ENCODE measurements around the gene BEND3.

The BEND3 gene

GRCh38 chr6:107064579-107065065 lies 50.7 kb downstream of the BEND3 start:
- no peaks in the 10 kb centered on the region for H4K20me1 ChIP-seq (ENCODE audit: insufficient read depth)
- H3K4me2 ChIP-seq, result peak overlapping the region; percentile 72
- H3K4me1 ChIP-seq (ENCODE audit: low read depth, poor library complexity, severe bottlenecking), result peaks cover 66% of the 10 kb centered on the region
- H3K4me3 ChIP-seq (IDR thresholded peaks at IDR 0.05; ENCODE audit: insufficient read depth, low read depth, low read length), result no peak overlapping the region
- peak overlapping the region; percentile 15; the same call in 1 of the 2 replicates for H3K9ac ChIP-seq
- no peaks in the 10 kb centered on the region for H3K79me2 ChIP-seq (ENCODE audit: insufficient read depth, low read depth)
- H3K27ac ChIP-seq, result peak overlapping the region; percentile 69
- TF ChIP-seq, protein P1, sequence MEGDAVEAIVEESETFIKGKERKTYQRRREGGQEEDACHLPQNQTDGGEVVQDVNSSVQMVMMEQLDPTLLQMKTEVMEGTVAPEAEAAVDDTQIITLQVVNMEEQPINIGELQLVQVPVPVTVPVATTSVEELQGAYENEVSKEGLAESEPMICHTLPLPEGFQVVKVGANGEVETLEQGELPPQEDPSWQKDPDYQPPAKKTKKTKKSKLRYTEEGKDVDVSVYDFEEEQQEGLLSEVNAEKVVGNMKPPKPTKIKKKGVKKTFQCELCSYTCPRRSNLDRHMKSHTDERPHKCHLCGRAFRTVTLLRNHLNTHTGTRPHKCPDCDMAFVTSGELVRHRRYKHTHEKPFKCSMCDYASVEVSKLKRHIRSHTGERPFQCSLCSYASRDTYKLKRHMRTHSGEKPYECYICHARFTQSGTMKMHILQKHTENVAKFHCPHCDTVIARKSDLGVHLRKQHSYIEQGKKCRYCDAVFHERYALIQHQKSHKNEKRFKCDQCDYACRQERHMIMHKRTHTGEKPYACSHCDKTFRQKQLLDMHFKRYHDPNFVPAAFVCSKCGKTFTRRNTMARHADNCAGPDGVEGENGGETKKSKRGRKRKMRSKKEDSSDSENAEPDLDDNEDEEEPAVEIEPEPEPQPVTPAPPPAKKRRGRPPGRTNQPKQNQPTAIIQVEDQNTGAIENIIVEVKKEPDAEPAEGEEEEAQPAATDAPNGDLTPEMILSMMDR (conservative IDR thresholded peaks at IDR 0.05; ENCODE audit: low read depth, low read length), result no peak
- H3K36me3 ChIP-seq (ENCODE audit: insufficient read depth), result no peaks in the 10 kb centered on the region
- H2AFZ ChIP-seq (ENCODE audit: low read depth), result no peak overlapping the region; the same call in 1 of the 2 replicates
- no peaks in the 10 kb centered on the region for H3K27me3 ChIP-seq (ENCODE audit: insufficient read depth, low read depth)

DNA sequence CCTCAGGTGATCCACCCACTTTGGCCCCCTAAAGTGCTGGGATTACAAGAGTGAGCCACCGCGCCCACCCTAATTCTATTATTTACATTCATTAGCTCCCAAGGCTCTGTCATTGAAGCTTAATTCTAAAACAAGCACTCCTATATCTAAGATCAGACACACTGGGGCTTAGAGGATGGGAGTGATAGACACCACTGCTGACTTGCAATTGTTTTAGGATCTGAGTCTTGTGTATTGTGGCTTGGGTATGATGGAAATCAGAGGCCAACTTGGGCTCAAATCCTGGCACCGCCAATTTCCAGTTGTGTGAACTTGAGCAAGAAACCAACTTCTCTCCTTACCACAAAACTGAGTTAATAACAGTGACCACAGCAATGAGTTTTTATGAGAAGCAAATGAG lies 52.6 kb downstream of the BEND3 start:
- Histone ChIP-seq H3K27ac (peak overlapping the region; percentile 87; the same call in 1 of the 2 replicates), H3K9ac (no peak overlapping the region), H3K4me1 (ENCODE audit: low read depth, poor library complexity, severe bottlenecking) (peaks cover 78% of the 10 kb centered on the region), H3K4me2 (peak overlapping the region; percentile 92; the same call in 1 of the 2 replicates), H4K20me1 (ENCODE audit: insufficient read depth) (no peaks in the 10 kb centered on the region), H3K4me3 (IDR thresholded peaks at IDR 0.05; ENCODE audit: insufficient read depth, low read depth, low read length) (no peak overlapping the region), H3K27me3 (ENCODE audit: insufficient read depth, low read depth) (no peaks in the 10 kb centered on the region), H3K79me2 (ENCODE audit: insufficient read depth, low read depth) (no peaks in the 10 kb centered on the region), H3K36me3 (ENCODE audit: insufficient read depth) (no peaks in the 10 kb centered on the region), H2AFZ (ENCODE audit: low read depth) (no peak overlapping the region)
- TF ChIP-seq, protein P1 (conservative IDR thresholded peaks at IDR 0.05; ENCODE audit: low read depth, low read length), result no peak

DNA sequence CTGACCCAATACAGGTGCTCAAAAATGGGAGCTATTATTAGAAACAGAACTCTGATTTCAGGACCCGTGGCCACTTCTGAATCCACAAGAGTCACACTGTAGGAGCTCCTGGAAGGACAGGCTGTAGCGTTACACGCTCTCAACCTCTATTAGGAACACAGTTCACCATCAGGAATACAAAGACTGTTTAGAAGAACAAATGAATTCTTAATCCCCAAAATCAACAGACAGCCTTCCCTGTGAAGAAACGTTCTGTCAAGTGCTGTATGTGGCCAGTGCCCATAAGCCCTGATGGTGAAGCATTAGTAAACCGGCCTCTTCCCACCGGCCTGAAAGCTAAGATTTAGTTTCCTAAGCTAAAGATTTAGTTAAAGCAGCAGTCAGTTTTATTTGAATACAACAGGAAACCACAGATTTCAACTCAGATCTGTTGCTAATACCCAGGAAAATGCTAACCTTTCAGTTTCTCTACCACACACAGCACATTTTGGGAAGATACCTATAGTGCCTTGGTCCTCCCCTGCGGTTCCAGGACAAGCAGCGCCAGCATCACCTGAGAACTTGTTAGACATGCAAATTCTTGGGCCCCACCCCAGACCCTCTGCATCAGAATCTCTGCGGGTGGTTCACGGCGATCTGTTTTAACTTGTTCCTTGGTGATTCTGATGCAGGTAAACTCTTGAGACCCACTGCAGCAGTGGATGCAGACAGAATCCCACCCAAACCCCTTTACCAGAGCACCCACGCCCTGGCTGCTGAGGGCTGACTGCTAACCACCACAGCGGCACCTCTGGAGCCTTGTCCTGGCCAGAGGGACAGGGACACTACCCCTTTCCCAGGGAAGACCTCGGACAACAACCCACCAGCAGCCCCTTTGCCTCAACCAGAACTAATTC lies 53.9 kb downstream of the BEND3 start:
- TF ChIP-seq, protein P1 (conservative IDR thresholded peaks at IDR 0.05; ENCODE audit: low read depth, low read length), result no peak
- Histone ChIP-seq H3K4me1 (ENCODE audit: low read depth, poor library complexity, severe bottlenecking) (peaks cover 73% of the 10 kb centered on the region), H3K27me3 (ENCODE audit: insufficient read depth, low read depth) (no peaks in the 10 kb centered on the region), H3K4me3 (IDR thresholded peaks at IDR 0.05; ENCODE audit: insufficient read depth, low read depth, low read length) (no peak overlapping the region), H3K9ac (peak overlapping the region; percentile 27; the same call in 1 of the 2 replicates), H4K20me1 (ENCODE audit: insufficient read depth) (no peaks in the 10 kb centered on the region), H3K36me3 (ENCODE audit: insufficient read depth) (no peaks in the 10 kb centered on the region), H3K27ac (peak overlapping the region; percentile 87), H3K79me2 (ENCODE audit: insufficient read depth, low read depth) (no peaks in the 10 kb centered on the region), H3K4me2 (peak overlapping the region; percentile 92), H2AFZ (ENCODE audit: low read depth) (peak overlapping the region; percentile 38)

GRCh38 chr6:107060704-107061103 lies 54.6 kb downstream of the BEND3 start:
- H3K4me2 ChIP-seq, result peak overlapping the region; percentile 92

More at GRCh38 chr6:107060704-107061103, 54.6 kb downstream of the BEND3 start:
- Histone ChIP-seq H3K4me1 (ENCODE audit: low read depth, poor library complexity, severe bottlenecking) (peaks cover 71% of the 10 kb centered on the region), H3K9ac (peak overlapping the region; percentile 27; the same call in 1 of the 2 replicates), H3K27me3 (ENCODE audit: insufficient read depth, low read depth) (no peaks in the 10 kb centered on the region), H3K79me2 (ENCODE audit: insufficient read depth, low read depth) (no peaks in the 10 kb centered on the region), H3K27ac (peak overlapping the region; percentile 87), H3K4me3 (IDR thresholded peaks at IDR 0.05; ENCODE audit: insufficient read depth, low read depth, low read length) (no peak overlapping the region), H2AFZ (ENCODE audit: low read depth) (no peak overlapping the region), H4K20me1 (ENCODE audit: insufficient read depth) (no peaks in the 10 kb centered on the region), H3K36me3 (ENCODE audit: insufficient read depth) (no peaks in the 10 kb centered on the region)
- TF ChIP-seq, protein P1 (conservative IDR thresholded peaks at IDR 0.05; ENCODE audit: low read depth, low read length), result no peak
